HEK293 (cell line): ENCODE results near the gene TMCC2.

Source experiments
- CTCF ChIA-PET: fragments of 350-600 bp; formaldehyde crosslinking; extraction: SDS; loops from one replicate; lab custom pipeline; 2021; ENCODE audit warnings: antibody characterized with exemption; lab: Yijun Ruan, JAX
- POLR2A ChIA-PET: fragments of 300-600 bp; formaldehyde crosslinking; extraction: SDS; loops from one replicate; lab custom pipeline; 2020; ENCODE audit warnings: antibody characterized with exemption, inconsistent platforms; lab: Yijun Ruan, JAX
- H3K27ac ChIP-seq: fragments of 200-500 bp; sonication (Bioruptor generic); 2 replicates; pipeline ENCODE4 v1.5.1; 2014; ENCODE audit warnings: low read depth, low read length, control low read depth, inconsistent platforms; ENCODE audit errors: extremely low read depth
- H3K36me3 ChIP-seq, 2 experiments: fragments of 200-500 bp in 1 of 2; sonication (Bioruptor generic) in 1 of 2; 1 replicate in 1 of 2; 2 replicates in 1 of 2; pipeline ENCODE4 v1.5.1; 2014 to 2017; ENCODE audit warnings: inconsistent platforms in 2 of 2, low read length in 2 of 2; ENCODE audit not compliant: control insufficient read depth in 2 of 2, insufficient read depth in 1 of 2
- H3K4me1 ChIP-seq: fragments of 200-500 bp; sonication (Bioruptor generic); 2 replicates; pipeline ENCODE4 v1.5.1; 2014; ENCODE audit warnings: mild to moderate bottlenecking, low read length, inconsistent platforms; ENCODE audit not compliant: control insufficient read depth, insufficient read depth
- H3K4me3 ChIP-seq: 2 replicates; pipeline ENCODE4 v1.5.1; 2011; ENCODE audit warnings: low read depth, mild to moderate bottlenecking, control low read depth, low read length, moderate library complexity
- H3K9me3 ChIP-seq: fragments of 200-500 bp; sonication (Bioruptor generic); 2 replicates; pipeline ENCODE4 v1.5.1; 2014; ENCODE audit warnings: low read depth, low read length, inconsistent platforms; ENCODE audit not compliant: control insufficient read depth, insufficient read depth
- GLIS1 ChIP-seq: fragments of 450-650 bp; formaldehyde crosslinking; IDR thresholded peaks from 2 replicates; pipeline ENCODE4 v1.5.1; 2016; ENCODE audit warnings: missing biosample characterization, missing genetic modification characterization
- HOXD13 ChIP-seq: sonication (generic); formaldehyde crosslinking; IDR thresholded peaks from 2 replicates; pipeline ENCODE4 v1.8.0; 2022; ENCODE audit warnings: missing genetic modification reagents, borderline replicate concordance
- INSM2 ChIP-seq: fragments of 450-650 bp; formaldehyde crosslinking; IDR thresholded peaks from 2 replicates; pipeline ENCODE4 v1.5.1; 2016; ENCODE audit warnings: missing biosample characterization, missing genetic modification characterization
- KLF1 ChIP-seq: fragments of 450-650 bp; formaldehyde crosslinking; IDR thresholded peaks from 2 replicates; pipeline ENCODE4 v1.5.1; 2016; ENCODE audit warnings: missing biosample characterization, missing genetic modification characterization
- KLF10 ChIP-seq: fragments of 450-650 bp; IDR thresholded peaks from 2 replicates; pipeline ENCODE4 v1.5.1; 2018; ENCODE audit warnings: missing biosample characterization, mild to moderate bottlenecking, missing genetic modification characterization
- KLF17 ChIP-seq: fragments of 450-650 bp; formaldehyde crosslinking; IDR thresholded peaks from 2 replicates; pipeline ENCODE4 v1.5.1; 2016; ENCODE audit warnings: missing biosample characterization, missing genetic modification characterization
- MZF1 ChIP-seq: fragments of 450-650 bp; formaldehyde crosslinking; IDR thresholded peaks from 2 replicates; pipeline ENCODE4 v1.5.1; 2017; ENCODE audit warnings: missing biosample characterization, missing genetic modification characterization, borderline replicate concordance
- PRDM10 ChIP-seq: fragments of 450-650 bp; formaldehyde crosslinking; IDR thresholded peaks from 2 replicates; pipeline ENCODE4 v1.5.1; 2016; ENCODE audit warnings: missing biosample characterization, missing genetic modification characterization
- TSHZ1 ChIP-seq: fragments of 450-650 bp; formaldehyde crosslinking; IDR thresholded peaks from 2 replicates; pipeline ENCODE4 v1.5.1; 2016; ENCODE audit warnings: missing biosample characterization, missing genetic modification characterization, borderline replicate concordance
- ZBTB17 ChIP-seq: fragments of 450-650 bp; formaldehyde crosslinking; IDR thresholded peaks from 2 replicates; pipeline ENCODE4 v1.5.1; 2016; ENCODE audit warnings: missing biosample characterization, missing genetic modification characterization
- ZBTB21 ChIP-seq: fragments of 450-650 bp; formaldehyde crosslinking; IDR thresholded peaks from 2 replicates; pipeline ENCODE4 v1.5.1; 2017; ENCODE audit warnings: missing biosample characterization, missing genetic modification characterization
- ZBTB44 ChIP-seq: fragments of 450-650 bp; IDR thresholded peaks from 2 replicates; pipeline ENCODE4 v1.5.1; 2018; ENCODE audit warnings: missing biosample characterization, mild to moderate bottlenecking, missing genetic modification characterization
- ZFHX2 ChIP-seq: fragments of 450-650 bp; formaldehyde crosslinking; conservative IDR thresholded peaks from 2 replicates; pipeline ENCODE4 v1.5.1; 2016; ENCODE audit warnings: missing biosample characterization, missing genetic modification characterization
- ZNF10 ChIP-seq: fragments of 450-650 bp; formaldehyde crosslinking; IDR thresholded peaks from 2 replicates; pipeline ENCODE4 v1.5.1; 2017; ENCODE audit warnings: missing biosample characterization, missing genetic modification characterization
- ZNF184 ChIP-seq: fragments of 450-650 bp; IDR thresholded peaks from 2 replicates; pipeline ENCODE4 v1.5.1; 2018; ENCODE audit warnings: missing biosample characterization, mild to moderate bottlenecking, missing genetic modification characterization
- ZNF24 ChIP-seq: fragments of 450-650 bp; formaldehyde crosslinking; IDR thresholded peaks from 2 replicates; pipeline ENCODE4 v1.5.1; 2016; ENCODE audit warnings: missing biosample characterization, missing genetic modification characterization
- ZNF366 ChIP-seq: fragments of 450-650 bp; formaldehyde crosslinking; conservative IDR thresholded peaks from 2 replicates; pipeline ENCODE4 v1.5.1; 2016; ENCODE audit warnings: missing biosample characterization, missing genetic modification characterization
- ZNF394 ChIP-seq: fragments of 450-650 bp; formaldehyde crosslinking; IDR thresholded peaks from 2 replicates; pipeline ENCODE4 v1.5.1; 2016; ENCODE audit warnings: missing biosample characterization, missing genetic modification characterization, mild to moderate bottlenecking, moderate library complexity, borderline replicate concordance
- ZNF501 ChIP-seq: fragments of 450-650 bp; formaldehyde crosslinking; IDR thresholded peaks from 2 replicates; pipeline ENCODE4 v1.5.1; 2016; ENCODE audit warnings: missing biosample characterization, missing genetic modification characterization
- ZNF664 ChIP-seq: fragments of 450-650 bp; formaldehyde crosslinking; IDR thresholded peaks from 2 replicates; pipeline ENCODE4 v1.5.1; 2016; ENCODE audit warnings: missing biosample characterization, missing genetic modification characterization
- ZNF692 ChIP-seq: fragments of 450-650 bp; formaldehyde crosslinking; IDR thresholded peaks from 2 replicates; pipeline ENCODE4 v1.5.1; 2016; ENCODE audit warnings: missing biosample characterization, missing genetic modification characterization

TMCC2 gene

GRCh38 chr1:205298191-205298994 is 70.6 kb downstream of the TMCC2 start:
- Histone ChIP-seq H3K36me3 (peaks cover 0 to 5% of the 10 kb centered on the region in 2 experiments; a peak in 2 of 3 replicates), H3K9me3 (no peaks in the 10 kb centered on the region), H3K4me3 (no peak overlapping the region), H3K4me1 (peaks cover 12% of the 10 kb centered on the region), H3K27ac (no peak overlapping the region)
- POLR2A ChIA-PET, result interaction anchor here (0.6 to 1.9 kb wide), 7 partner anchors 11 to 883 kb away, joined by 3 to 11 read pairs (median 8); partner anchors contain the start of gene NUAK2
- CTCF ChIA-PET, result interaction anchor here (0.6 to 2.6 kb wide), 5 partner anchors 13 to 27 kb away, joined by 3 to 18 read pairs (median 6); no protein-coding TSS in a partner anchor
- TF ChIP-seq INSM2 (peak; percentile 90), ZNF24 (peak; percentile 52; the same call in 1 of the 2 replicates), ZNF10 (tag by site-specific recombination) (peak; percentile 74), ZBTB21 (tag by site-specific recombination) (peak; percentile 87), TSHZ1 (tag by site-specific recombination) (0 out of 2 replicates have a peak, but pooled peaks have one; percentile 72), ZBTB44 (tag by site-specific recombination) (peak; percentile 54; the same call in 1 of the 2 replicates), ZBTB17 (tag by site-specific recombination) (peak; percentile 74), ZNF664 (tag by site-specific recombination) (no peak), GLIS1 (tag by site-specific recombination) (peak; percentile 94), KLF1 (tag by site-specific recombination) (no peak), ZNF692 (tag by site-specific recombination) (peak; percentile 38; the same call in 1 of the 2 replicates), ZNF394 (tag by site-specific recombination) (0 out of 2 replicates have a peak, but pooled peaks have one; percentile 19), ZNF501 (tag by site-specific recombination) (no peak), KLF17 (0 out of 2 replicates have a peak, but pooled peaks have one; percentile 17), ZNF184 (tag by site-specific recombination) (0 out of 2 replicates have a peak, but pooled peaks have one; percentile 29), ZFHX2 (tag by site-specific recombination) (peak; percentile 24; the same call in 1 of the 2 replicates), HOXD13 (no peak), PRDM10 (peak; percentile 60), KLF10 (tag by site-specific recombination) (peak; percentile 55), MZF1 (tag by site-specific recombination) (no peak), ZNF366 (tag by site-specific recombination) (peak; percentile 41; the same call in 1 of the 2 replicates)
